Measurements from ENCODE around the gene GTF2H1.
"Not testable (repeated sequence)": the region's sequence is repeated elsewhere in the genome, so short reads cannot be mapped to it uniquely, and the experiment has no call there.

The GTF2H1 gene

DNA sequence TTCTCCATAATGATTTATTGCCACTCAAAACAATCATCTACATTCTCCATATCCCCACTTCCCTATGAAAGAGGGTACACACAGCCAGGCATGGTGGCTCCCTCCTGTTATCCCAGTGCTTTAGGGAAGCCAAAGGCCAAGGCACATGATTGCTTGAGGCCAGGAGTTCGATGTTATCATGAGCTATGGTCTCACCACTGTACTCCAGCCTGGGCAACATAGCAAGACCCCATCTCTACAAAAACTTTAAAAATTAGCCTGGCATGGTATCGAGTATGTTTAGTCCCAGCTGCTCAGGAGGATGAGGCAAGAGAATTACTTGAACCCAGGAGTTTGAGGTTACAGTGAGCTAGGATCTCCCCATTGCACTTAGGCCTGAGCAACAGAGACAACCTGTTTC, 6.5 kb upstream of the GTF2H1 start:
- H3K27ac ChIP-seq: no peak overlapping the region
- no peak for DNase-seq (ENCODE audit: low read depth, low spot score)

DNA sequence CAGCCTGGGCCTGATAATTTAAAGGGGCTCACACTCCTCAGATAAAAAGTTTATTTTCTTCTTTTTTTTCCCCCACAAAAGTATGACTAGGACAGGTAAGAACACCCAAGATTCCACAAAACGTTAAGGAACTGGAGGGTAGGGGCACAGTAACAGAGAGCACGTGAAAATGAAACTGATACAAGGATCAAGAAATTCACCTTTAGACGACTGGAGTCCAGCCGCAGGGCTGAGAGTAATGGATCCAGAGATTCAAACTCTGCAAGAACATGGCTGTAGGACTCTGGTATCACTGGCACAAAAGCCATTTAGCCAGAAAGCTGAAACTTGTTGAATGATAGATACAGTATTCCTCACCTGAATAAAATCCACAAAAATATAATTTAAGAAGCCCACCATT, 4.8 kb upstream of the GTF2H1 start:
- no peak overlapping the region for H3K27ac ChIP-seq
- DNase-seq (ENCODE audit: low read depth, low spot score): no peak

DNA sequence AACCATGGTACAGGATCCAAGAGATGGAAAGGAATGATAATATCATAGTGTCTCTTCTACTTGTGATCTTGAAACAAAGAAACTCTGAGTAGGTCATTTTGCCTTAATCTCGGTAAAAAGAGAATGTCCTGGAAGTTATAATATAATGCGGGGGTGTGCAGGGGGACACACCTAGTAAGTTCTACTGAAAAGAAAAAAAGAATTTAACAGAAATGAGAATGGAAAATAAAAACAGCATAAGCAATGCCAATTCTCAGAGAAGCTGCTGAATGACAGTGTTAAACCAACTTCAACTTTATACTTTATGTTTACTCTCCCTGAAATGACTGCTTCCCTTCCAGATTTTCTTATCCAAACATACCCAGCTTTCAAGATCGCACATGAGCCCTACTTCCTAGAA, 2.5 kb upstream of the GTF2H1 start:
- no peak overlapping the region for H3K27ac ChIP-seq
- no peak for DNase-seq (ENCODE audit: low read depth, low spot score)

DNA sequence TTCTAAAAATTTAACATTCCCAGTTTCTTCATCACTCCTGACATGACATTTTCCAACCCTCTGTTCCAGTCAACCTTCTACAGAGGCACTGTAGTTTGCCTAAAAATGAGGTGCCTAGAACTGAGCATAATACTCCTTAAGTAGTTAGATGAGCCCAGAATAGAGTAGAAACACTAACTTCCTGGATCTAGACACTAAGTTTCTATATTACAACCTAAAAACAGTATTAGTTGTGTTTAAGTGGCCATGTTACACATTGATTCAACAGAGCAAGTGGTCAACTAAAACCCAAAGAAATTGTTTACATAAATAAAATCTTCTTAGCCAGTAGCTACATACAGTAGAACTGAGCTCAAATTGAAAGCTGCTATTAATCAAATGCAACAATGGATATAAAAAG, 1.8 kb upstream of the GTF2H1 start:
- no peak for DNase-seq (ENCODE audit: low read depth, low spot score)
- H3K27ac ChIP-seq: peak overlapping the region; percentile 88

DNA sequence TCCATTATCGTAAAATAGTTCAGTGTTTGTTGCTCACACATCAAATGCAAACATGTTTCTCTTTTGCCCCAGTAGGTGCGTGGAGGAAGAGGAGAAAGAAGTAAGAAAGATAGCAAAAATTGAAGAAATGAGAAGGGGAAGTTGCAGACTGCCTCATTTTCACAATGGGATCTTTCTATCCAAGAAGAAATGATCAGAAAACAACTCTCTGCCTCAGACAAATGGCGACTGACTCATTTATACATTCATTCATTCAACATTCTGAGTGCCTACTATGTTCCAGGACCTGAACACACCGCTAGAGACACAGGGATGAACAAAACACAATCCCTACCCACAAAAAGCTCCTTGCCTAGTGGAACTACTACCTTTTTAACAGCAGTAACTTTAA, 794 bp upstream of the GTF2H1 start:
- H3K27ac ChIP-seq: peak overlapping the region; percentile 88
- DNase-seq (ENCODE audit: low read depth, low spot score): no peak

DNA sequence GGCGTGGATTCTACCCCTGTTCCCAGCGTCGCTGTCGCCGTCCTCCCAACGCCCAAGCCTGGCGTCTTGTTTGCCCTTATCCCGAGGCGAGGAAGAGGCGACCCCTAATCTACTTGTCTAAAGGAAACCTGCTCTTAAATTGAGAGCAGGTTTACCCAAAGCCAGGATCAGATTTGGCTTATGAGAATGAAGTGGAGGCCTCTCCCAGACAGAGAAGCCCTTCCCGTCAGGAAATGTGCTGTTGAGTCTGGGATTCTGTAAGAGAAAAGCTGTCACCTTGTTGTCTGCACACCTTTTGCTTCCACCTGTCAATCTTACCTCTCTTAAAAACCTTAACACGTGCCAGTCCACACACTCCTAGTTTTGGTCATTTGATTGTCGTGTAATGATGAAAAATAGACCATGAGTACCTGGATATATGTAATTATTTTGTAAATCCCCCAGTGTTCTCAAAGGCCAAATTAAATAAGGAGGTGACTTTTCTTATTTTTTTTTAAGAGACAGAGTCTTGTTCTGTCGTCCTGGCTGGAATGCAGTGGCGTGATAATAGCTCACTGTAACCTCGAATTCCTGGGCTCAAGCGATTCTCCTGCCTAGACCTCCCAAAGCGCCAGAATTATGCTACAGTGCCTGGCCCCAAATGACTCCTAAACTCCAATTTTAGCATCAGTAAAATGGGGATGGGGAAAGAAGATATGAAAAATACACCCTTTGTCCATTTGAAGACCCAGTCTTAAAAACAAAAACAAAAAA, 627 bp downstream of the GTF2H1 start:
- no peak for DNase-seq (ENCODE audit: low read depth, low spot score)
- peak overlapping the region; percentile 88 for H3K27ac ChIP-seq

DNA sequence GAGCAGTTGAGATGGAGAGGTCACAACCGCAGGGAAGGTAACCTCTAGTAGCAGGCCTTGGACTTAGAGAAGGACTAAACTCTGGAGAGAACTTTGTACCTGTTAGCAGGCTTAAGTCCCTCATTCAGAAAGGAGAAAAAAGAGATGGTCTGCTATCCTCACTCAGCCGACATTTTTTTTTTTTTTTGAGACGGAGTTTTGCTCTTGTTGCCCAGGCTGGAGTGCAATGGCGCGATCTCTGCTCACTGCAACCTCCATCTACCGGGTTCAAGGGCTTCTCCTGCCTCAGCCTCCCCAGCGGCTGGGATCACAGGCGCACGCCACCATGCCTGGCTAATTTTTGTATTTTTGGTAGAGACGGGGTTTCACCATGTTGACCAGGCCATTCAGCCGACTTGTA, 1.5 kb downstream of the GTF2H1 start:
- H3K27ac ChIP-seq; DNase-seq (ENCODE audit: low read depth, low spot score): not testable (repeated sequence)

DNA sequence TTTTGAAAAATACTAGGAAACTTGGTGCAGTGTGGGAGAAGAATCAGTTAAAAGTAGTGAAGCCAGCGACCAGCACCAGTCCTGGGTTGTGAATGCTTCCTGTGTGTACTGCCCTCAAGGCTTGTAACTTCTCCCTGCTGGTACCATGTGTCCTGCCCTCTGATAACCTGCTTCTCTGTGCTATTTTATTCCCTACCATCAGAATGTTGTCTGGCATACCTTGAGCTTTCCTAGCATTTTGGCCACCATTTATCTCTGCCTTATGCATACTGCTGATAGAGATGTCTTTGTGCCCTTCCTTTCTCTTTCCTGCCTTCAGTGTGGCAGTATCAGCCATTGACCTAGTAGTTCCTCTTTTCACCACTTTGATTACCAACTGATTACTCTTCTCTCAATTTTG, 2.0 kb downstream of the GTF2H1 start:
- H3K27ac ChIP-seq: no peak overlapping the region
- no peak for DNase-seq (ENCODE audit: low read depth, low spot score)

DNA sequence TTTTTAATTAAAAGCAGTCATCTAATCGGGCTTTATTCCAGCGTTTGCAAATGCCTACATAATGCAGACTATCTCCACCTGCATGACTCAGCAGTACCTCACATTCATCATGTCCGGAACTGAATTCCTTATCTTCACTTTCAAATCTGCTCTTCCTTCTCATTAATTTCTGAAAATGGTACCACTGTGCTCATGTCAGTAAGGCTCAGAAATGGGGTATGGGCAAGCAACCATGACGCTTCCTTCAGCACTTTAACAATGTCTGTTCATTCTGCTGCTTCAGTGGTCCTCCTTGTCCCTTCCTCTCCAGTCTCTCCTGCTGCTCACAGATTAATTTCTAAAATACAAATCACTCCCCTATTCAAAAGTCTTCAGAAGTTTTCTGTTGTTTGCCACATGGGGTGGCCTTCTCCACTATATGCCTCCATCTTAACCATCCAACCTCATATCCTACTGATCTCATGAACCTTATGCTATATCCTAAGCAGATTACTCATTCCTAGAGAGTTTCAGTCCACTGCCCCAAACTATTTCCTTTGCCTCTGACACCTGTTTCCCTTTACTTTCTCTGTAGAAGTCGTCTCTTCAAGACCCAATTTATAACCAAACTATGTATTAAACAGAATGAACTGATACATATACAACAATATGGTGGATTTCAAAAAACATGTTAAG, 7.0 kb downstream of the GTF2H1 start:
- H3K27ac ChIP-seq: peak overlapping the region; percentile 68
- no peak for DNase-seq (ENCODE audit: low read depth, low spot score)

DNA sequence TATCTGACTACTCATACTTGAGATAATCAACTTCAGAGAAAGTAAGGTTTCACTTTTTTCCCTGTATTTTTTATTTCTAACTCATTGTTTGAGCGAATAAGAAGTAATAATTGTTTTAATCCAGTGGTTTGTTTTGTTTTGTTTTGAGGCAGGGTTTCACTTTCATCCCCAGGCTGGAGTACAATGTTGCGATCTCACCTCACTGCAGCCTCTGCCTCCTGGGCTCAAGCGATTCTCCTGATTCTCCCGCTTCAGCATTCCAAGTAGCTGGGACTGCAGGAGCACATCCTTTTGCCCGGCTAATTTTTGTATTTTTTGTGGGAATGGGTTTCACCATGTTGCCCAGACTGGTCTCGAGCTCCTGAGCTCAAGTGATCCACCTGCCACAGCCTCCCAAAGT, 8.6 kb downstream of the GTF2H1 start:
- H3K27ac ChIP-seq: no peak overlapping the region
- DNase-seq (ENCODE audit: low read depth, low spot score): no peak

DNA sequence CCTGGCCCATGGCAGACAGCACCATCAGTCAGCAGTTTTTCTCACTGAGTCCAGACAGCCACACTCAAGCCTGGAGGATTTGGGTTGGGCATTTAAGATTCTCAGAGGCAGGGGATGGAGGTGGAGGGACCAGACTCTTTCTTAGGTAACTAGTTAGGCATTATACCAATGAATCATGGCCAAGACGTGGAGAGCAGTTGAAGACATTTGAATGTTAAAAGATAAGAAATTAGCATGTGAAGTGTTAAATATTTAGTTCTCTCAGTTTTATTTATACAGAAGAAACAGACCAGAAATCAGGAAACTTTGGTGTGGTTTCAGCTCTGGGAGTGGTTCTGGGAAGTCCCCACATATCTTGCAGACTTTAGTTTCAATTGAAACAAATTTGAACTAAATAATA, 9.9 kb downstream of the GTF2H1 start:
- no peak for DNase-seq (ENCODE audit: low read depth, low spot score)
- no peak overlapping the region for H3K27ac ChIP-seq

DNA sequence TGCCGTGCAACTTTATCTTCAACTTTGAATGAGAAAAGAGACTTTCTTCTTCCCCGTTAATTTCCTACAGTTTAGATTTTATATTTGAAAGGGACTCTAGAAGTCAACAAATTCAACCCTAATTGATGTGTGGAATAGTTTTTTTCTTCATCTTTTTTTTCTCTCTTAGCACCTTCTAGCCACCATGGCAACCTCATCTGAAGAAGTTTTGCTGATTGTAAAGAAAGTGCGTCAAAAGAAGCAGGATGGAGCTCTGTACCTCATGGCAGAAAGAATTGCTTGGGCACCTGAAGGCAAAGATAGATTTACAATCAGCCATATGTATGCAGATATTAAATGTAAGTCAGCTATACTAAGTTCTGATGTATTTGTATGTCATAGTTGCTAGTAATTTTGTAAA, 10.5 kb downstream of the GTF2H1 start:
- no peak overlapping the region for H3K27ac ChIP-seq

DNA sequence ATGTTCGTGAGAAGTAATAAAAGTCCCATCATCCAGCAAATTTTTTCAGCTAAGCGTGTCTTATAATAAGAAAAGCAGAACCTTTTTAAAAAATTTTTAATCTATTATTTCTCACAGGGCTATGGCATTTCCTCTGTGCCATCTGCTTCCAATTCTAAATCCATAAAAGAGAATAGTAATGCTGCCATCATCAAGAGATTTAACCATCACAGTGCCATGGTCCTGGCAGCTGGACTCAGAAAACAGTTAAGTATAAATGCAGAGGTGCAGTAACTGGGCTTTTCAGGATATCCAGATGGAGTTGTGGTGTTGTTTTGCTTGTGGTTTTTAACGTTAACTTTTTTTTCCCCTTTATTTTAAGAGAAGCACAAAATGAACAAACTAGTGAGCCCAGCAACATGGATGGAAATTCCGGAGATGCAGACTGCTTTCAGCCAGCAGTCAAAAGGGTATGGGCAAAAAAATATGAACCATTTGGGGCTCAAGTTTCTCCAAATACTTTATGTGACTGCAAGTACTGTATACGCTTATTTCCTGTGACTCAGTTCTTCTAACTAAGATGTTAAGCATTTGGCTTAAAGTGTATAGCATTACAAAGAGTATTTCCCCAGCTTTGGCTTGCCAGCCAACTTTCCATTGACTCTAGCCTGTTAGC, 25.2 kb downstream of the GTF2H1 start:
- H3K27ac ChIP-seq: peak overlapping the region; percentile 1
- no peak for DNase-seq (ENCODE audit: low read depth, low spot score)

More for the DNA sequence above, 10.5 kb downstream of the GTF2H1 start:
- no peak for DNase-seq (ENCODE audit: low read depth, low spot score)

DNA sequence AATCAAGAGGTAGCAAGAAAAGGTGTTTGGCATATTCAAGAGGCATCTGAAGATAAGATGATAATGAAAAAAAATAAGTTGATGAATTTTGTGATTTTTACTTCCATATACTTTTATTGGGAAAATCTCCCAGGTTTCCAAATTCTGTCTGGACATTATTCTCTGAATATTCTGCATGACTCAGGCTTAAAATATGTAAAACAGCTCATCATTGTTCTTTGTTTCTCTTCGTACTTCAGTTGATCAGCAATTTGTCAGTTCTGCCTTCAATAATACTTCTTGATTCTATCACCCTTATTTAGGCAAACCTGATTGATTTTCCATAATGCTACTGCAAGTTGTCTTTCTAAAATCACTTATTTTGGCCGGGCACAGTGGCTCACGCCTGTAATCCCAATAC, 30.2 kb downstream of the GTF2H1 start:
- DNase-seq (ENCODE audit: low read depth, low spot score): no peak
- no peak overlapping the region for H3K27ac ChIP-seq

DNA sequence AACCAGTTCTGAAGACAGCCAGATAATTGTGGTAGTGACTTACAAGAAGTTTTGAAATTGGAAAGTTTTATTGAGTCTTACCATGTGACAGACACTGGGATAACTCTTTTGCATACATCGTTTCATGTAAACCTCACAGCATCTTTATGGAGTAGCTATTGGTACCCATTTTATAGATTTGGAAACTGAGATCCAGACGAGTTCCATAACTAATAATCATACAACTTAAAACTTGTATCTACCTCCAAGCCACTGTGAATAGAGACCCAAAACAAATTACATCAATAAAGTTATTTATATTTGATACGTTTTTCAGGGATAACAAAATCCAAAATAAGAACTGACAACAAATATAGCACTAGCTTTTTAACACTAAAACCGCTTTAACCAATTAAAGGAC, 36.3 kb downstream of the GTF2H1 start:
- no peak overlapping the region for H3K27ac ChIP-seq
- no peak for DNase-seq (ENCODE audit: low read depth, low spot score)

DNA sequence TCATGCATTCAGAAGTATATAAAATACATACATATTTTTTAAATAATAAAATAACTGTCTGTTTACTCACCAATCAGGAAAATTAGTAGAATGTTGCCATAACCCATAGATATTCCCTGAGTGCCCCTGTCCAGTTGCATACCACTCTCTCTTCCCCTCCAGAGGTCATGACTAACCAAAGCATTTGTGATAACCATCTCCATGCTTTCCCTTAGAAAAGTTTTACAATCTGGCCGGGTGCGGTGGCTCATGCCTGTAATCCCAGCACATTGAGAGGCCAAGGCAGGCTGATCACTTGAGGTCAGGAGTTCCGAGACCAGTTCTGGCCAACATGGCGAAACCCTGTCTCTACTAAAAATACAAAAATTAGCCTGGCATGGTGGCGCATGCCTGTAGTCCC, 38.8 kb downstream of the GTF2H1 start:
- no peak for DNase-seq (ENCODE audit: low read depth, low spot score)
- H3K27ac ChIP-seq: no peak overlapping the region

DNA sequence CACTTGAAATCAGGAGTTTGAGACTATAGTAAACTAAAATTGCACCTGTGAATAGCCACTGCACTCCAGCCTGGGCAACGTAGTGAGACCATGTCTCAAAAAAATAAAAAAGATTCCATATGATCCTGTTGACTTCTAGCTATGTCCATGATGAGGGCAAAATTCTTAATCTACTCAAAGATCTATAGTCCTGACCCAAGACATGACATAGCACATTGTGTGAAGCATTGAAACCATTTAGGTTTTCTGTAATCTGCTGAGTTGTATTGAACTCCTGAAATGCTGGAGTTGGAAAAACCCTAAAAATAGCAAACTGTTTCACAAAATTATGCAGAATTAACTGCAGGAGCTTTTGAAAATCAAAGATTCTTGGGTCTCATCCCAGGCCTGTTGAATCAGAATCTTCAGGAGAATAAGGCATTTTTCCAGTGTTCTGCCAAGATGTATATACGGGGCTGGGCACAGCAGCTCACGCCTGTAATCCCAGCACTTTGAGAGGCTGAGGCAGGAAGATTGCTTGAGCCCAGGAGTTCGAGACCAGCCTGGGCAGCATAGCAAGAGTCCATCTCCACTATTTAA, 42.2 kb downstream of the GTF2H1 start:
- H3K27ac ChIP-seq: no peak overlapping the region
- DNase-seq (ENCODE audit: low read depth, low spot score): no peak

DNA sequence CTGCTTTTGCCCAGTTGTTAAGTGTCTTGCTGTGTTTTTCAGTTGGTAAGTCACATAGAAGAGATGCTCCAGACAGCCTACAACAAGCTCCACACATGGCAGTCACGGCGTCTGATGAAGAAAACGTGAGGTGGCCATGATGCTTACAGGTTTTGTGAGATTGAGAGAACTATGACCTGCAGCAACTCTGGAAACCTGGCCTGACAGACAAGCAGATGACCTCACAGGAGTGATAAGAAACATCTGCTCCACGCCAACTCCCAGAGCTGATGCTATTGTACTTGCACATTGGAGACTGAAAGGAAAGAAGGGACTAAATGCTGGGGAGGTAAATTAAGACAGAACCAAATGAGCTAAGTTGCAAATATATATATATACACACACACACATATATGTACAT, 43.4 kb downstream of the GTF2H1 start:
- H3K27ac ChIP-seq: no peak overlapping the region
- no peak for DNase-seq (ENCODE audit: low read depth, low spot score)

DNA sequence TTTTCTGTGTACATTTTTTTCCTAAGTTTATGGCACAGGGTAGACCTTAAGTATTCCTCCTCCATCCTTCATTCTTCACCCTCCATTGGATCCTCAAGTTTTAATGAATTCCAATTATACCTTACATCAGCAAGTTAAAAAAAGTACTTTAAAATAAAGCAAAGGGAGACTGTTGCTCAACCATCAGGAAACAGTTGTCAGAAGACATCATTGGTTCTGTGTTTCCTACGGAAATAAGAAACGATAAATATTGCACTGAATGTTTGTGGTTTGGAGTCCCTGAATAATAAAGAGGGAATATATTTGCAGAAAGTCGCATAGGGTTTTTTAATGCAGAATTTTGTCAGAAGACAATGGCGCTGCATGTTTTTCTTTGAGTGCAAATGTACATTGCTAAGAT, 43.9 kb downstream of the GTF2H1 start:
- DNase-seq (ENCODE audit: low read depth, low spot score): no peak
- no peak overlapping the region for H3K27ac ChIP-seq

DNA sequence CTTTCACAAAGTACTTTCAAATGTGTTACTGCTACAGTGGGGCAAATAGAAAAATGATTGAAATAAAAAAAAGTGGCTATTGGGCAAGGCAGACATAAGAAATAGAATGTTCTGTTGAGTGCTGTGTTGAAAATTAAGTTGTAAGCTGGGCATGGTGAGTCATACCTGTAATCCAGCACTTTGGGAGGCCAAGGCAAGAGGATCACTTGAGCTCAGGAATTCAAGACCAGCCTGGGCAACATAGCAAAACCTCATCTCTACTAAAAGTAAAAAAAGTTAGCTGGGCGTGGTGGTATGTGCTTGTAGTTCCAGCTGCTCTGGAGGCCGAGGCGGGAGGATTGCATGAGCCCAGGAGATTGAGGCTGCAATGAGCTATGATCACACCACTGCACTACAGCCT, 45.1 kb downstream of the GTF2H1 start:
- no peak for DNase-seq (ENCODE audit: low read depth, low spot score)
- H3K27ac ChIP-seq: peak overlapping the region; percentile 22

DNA sequence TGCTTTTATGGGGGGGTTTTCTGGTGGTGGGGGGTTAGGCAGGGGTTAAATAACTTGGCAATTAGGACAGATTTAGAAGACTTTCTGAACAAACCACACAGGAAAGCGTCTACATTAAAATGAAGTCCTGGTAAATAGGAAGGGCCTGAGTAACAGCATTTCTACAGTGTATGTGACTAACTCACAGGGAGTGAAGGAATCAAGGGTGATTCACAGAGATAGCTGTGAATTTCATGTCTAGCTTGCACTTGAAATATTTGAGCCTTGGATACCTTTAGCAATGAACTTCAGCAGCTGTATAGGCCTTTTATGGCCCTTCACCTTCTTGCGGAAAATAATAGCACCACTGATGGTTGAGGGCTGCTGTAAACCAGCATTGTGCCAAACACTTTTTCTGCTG, 45.9 kb downstream of the GTF2H1 start:
- DNase-seq (ENCODE audit: low read depth, low spot score): no peak
- H3K27ac ChIP-seq: peak overlapping the region; percentile 62

Measured in epithelial cell of prostate (primary cell).